PC-9 (cell line): Measurements from ENCODE around the gene PLCB3.

Experiments used
- CTCF ChIP-seq: fragments of 200-600 bp; sonication (generic); conservative IDR thresholded peaks from 2 replicates; pipeline ENCODE4 v1.6.1; 2017; ENCODE audit warnings: mixed run types, antibody characterized with exemption, mild to moderate bottlenecking, moderate library complexity
- EZH2 ChIP-seq: fragments of 200-600 bp; sonication (generic); IDR thresholded peaks from 2 replicates; pipeline ENCODE4 v1.8.0; 2017; ENCODE audit warnings: antibody characterized with exemption, low read depth

DNA sequence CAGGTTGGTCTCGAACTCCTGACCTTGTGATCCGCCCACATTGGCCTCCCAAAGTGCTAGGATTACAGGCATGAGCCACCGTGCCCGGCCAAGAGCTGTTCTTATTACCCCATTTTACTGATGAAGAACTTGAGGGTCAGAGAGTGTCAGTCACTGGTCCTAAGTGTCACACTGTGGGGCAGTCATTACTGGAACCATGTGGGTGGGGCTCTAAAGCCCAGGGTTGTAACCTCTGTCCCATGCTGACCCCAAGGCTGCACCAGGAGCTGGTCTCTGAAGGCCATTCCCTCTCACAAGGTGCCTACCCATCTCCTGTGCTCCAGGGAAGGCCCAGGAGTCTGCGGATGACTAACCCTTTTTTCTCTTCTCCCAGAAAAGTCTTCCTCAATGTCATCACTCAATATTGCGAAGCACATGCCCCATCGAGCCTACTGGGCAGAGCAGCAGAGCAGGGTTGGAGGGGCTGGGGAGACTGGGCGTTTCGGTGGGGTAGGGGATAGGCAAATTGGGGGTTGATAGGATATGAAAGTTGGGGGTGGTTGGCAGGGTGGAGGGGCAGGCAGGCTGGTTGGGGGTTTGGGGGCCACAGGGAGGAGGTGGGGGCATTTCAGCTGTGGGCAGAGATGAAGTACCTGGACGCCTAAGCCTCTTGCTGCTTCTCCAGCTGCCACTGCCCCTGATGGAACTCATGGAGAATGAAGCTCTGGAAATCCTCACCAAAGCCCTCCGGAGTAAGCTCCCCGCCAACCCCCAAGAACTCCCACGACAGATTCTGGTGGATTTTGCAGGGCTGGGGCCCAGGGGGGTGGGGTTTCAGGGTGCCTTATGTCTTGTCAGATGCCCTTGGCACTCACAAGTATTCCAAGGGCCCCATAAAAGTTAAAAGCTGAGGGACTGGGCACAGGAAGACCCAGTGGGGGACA, 52.0 kb downstream of the PLCB3 start:
- TF ChIP-seq CTCF (no peak), EZH2 (no peak)
